ENCODE data around the gene CD14.
"Not testable (repeated sequence)": the region's sequence is repeated elsewhere in the genome, so short reads cannot be mapped to it uniquely, and the experiment has no call there.

The CD14 gene

GRCh38 chr5:140633021-140633471 is at the start of gene CD14:
Gene CD14, minus strand, starts transcription at chr5:140633175. Its CDS starts 104 bp downstream, at chr5:140633071.
- DNase-seq = no peak

GRCh38 chr5:140678993-140679392 is 46.0 kb upstream of the CD14 start:
- no peak for DNase-seq

GRCh38 chr5:140677947-140678346 is 45.0 kb upstream of the CD14 start:
- no peak for DNase-seq

GRCh38 chr5:140674629-140675028 is 41.7 kb upstream of the CD14 start:
- no peak for DNase-seq

- DNase-seq = no peak
Observed at GRCh38 chr5:140674211-140674610, 41.2 kb upstream of the CD14 start.

GRCh38 chr5:140673187-140673976 is 40.4 kb upstream of the CD14 start, which contains the start of gene DND1:
Gene DND1, minus strand, starts transcription at chr5:140673576. Its CDS starts 34 bp downstream, at chr5:140673542.
- no peak for DNase-seq

DNA sequence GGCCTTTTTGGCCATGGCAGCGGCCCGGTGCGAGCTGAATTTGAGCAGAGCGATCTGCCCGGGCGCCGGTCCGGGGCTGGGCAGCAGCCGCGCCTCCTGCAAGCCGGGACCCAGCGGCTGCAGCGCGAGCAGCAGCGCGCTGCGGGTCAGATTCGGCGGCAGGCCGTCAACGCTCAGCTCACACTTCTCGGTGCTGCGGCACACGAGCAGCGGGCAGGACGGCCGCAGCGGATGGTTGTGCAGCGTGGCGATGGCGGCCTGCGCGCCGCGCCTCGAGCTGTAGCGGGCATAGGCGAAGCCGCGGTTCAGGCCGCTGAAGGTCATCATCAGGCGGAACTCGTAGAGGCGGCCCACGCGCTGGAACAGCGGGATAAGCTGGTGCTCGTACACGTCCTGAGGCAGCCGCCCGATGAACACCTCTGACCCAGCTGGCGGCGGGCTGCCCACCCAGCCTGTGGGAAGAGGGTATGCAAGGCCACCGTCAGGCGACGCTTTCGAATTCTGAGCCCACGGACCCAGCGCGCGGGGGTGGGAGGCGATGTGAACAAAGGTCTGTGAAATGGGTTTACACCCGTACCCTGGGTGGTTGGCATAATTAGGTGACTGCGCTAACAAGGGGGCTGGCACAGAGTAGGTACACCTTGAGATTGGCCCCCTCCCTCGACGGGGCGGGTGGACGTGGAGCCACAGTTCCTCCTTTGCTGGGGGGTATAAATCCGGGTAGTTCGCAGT is 39.6 kb upstream of the CD14 start:
- DNase-seq = peak; percentile 15

DNA sequence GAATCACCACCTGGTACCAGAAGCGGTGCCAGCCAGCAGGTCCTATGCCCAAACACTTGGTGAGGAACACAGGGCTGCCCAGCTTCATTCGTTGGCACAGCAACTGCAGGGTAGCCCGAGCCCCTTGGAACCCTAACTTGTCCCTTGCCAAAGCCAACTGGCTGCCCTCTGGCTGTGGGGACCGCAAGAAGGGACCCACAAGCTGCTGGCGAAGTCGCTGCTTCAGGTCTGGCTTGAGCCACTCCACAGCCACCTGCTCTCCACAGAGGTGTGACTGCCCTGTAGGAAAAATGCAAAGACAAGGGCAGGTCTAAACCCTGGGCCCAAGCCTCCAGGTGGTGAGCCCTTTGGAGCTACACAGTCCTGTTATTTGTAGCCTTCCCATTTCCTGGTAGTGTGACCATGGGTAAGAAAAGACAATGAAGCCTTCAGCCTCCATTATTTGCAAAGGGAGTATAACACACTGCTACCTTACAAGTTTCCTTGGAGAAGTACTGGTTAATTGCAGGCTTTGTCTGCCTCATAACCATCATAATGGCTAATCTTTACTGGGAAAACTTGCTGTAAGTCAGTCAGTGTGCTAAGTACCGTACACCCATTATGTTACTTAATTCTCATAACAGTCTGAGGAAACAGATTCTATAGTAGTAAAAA is 38.6 kb upstream of the CD14 start:
- no peak for DNase-seq

DNA sequence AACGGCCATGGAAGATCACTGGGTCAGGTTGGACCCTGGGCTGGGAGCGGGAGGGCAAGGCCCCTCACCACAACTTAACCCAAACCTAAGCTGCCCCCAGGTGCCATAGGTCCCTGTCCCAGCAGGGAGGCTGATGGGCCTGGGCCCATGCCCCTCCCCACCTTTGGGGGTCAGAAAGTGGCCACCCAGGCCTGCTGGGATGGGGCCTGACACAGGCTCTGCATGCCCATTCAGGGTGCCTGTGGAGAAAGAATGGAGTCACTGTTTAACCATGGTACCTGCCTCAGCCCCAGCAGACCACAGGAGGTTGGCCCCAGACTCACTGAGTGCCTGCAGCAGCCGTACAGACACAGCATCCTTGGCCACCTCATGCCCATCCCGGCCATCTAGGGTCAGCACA is 38.1 kb upstream of the CD14 start:
- not testable (repeated sequence) for DNase-seq

DNA sequence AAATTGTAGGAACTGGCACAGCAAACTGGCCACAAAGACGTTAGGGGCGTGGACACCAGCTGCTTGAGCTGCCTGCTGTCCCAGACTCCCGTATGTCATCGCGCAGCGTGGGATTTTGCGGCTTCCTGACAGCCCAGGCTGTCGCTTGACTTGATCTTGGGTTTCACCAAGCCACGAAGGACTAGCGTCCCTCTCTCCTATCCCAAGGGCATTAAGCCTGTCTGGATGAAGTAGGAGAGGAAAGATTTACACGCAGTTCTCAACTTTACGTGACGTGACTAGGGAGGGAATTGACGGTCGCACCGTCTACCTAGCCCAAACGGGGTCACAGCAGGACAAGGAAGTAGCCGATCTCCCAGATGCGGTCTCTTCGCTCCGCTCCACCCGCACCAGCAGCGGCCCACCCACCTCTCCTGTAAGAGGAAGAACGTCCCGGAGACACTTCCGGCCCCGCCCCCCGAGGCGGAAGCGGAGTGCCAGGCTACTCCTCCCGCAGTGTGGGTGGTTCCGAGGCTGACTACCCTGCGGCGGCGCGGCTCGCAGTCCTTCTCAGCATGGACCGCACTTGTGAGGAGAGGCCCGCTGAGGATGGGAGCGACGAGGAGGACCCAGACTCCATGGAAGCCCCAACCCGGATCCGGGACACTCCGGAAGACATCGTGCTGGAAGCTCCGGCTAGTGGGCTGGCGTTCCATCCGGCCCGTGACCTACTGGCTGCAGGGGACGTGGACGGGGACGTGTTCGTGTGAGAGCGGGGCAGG is 31.6 kb upstream of the CD14 start, which contains the start of gene WDR55:
WDR55 (plus strand) TSS at position 546 of the 761 bp plus-strand sequence; CDS start at position 555, 9 bp downstream.
- DNase-seq = peak; percentile 96

- no peak for DNase-seq
Observed at GRCh38 chr5:140664030-140664358, 31.0 kb upstream of the CD14 start.

GRCh38 chr5:140660371-140660770 is 27.4 kb upstream of the CD14 start:
- DNase-seq = not testable (repeated sequence)

- no peak for DNase-seq
Observed at GRCh38 chr5:140658870-140659269, 25.9 kb upstream of the CD14 start.

DNA sequence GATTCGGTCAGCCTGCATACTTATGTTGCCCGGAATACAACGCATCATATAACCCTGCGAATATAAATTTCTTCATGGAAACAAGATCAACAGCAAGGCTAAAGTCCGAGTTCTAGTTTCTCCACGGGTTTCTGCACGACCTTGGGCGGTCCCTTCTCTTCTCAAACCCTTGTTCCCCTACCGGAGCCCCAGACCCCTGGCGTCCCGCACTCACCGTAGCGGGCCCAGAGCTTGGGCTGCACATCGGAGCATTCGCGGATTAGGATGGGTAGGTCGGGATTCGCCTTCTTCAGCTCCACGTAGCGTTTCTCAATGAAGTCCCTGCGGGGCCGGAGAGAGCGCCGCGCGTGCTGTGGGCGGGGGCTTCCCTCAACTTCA is 14.1 kb upstream of the CD14 start:
- DNase-seq = no peak

DNA sequence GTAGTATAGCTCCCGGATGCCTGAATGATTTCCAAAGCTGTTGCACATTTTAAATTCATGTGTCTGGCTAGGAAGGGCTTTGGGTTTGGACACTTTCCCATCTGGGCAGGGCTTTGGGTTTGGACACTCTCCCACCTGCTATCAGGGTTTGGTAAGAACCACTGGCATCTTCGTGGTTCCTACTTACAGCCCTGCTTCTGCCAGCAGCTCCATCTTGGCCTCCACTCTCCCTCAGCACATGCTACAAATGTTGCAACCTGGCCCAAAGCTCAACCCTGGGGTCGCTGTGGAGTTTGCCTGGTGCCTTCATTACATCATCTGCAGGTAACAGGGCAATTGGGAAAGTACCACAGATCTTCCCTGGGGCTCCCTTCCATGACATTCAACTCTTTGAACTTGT is 9.7 kb upstream of the CD14 start:
- DNase-seq = no peak

DNA sequence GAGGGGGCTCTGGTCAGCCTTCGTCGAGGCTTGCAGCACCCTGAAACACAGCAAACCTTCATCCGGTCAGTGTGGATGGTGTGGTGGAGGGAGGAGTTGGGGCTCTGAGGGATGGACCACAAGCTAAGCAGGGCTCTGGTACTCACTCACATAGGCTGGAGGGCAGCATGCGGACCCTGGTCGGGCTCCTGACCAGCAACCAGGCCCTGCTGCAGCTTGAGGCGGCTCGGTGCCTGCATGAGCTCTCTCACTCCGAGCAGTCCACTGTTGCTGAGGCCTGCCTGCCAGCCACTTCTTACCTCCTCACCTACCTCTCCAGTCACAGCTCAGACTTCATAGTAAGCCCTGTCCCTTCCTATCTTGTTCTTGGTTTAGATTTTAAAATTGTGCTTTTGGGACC is 8.7 kb upstream of the CD14 start:
- DNase-seq = no peak

DNA sequence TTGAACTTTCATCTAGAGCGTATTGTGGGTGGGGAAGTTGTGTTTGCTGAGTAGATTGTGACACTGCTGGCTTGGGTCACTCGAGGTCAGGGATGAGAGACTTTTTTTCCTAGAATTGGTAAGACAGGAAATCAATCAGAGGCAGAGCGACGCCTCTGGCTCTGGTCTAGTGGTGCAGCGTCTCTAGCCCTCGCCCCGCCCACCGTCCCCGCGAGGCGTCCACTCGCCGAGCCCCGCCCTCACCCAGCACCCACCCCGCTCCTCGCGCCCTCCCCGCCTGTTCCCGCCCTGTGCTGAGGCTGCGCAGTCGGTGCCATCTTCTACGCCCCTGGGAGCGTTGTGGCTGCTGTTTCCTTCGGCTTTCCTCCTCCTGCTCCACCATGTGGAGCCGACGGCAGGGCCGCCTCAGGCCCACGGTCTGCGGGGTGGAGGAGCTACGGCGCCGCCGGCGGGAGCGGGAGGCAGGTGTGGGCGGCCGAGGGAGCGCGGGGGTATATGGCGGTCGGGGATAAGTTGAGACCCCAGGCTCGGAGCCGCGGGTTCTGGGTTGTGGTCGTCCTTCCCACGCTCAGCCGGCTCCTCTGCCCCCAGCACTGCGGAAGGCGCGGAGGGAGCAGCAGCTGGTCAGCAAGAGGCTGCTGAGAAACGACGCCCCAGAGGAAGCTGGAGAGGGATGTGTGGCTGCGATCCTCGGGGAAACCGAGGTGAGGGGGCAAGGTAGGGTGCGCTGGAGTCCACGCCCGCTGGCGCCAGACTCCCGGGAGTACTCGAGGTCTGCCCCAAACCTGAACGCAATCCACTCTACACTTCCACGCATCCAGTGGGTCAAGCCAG is 6.4 kb upstream of the CD14 start, which contains the start of gene TMCO6:
TMCO6 (plus strand) TSS at position 304 of the 834 bp plus-strand sequence; CDS start at position 381, 77 bp downstream.
- peak; percentile 98 for DNase-seq

- DNase-seq = not testable (repeated sequence)
Observed at GRCh38 chr5:140638898-140639147, 5.8 kb upstream of the CD14 start.

DNA sequence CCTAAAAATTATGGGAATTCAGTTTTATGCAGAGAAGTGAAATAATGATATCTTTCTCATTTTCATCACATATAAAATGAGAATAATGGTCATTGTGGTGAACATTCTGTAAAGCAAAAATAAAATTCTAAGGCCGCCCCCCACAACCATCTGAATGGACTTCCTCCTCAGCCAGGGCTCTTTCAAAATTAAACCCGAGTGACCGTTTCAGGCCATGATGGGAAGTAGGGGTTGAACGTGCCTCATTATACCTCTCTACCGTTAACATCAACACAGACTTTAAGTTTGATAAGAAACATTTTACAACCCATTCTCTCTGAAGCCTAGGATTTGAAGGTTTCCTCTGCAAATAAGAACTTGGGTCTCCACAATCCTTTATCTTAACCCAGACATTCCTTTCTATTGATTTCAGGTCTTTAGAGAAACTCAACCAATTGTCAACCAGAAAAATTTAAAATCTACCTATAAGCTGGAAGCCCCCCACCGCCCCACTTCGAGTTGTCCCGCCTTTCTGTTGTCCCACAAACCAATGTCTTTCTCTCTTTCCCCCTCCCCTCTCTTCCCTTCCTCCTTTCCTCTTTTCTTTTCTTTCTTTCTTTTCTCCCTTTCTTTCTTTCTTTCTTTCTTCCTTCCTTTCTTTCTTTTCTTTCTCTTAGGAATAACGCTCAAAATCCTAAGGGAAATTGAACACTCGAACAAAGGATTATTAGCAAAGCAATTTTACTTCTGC is 4.6 kb upstream of the CD14 start:
- DNase-seq = no peak

DNA sequence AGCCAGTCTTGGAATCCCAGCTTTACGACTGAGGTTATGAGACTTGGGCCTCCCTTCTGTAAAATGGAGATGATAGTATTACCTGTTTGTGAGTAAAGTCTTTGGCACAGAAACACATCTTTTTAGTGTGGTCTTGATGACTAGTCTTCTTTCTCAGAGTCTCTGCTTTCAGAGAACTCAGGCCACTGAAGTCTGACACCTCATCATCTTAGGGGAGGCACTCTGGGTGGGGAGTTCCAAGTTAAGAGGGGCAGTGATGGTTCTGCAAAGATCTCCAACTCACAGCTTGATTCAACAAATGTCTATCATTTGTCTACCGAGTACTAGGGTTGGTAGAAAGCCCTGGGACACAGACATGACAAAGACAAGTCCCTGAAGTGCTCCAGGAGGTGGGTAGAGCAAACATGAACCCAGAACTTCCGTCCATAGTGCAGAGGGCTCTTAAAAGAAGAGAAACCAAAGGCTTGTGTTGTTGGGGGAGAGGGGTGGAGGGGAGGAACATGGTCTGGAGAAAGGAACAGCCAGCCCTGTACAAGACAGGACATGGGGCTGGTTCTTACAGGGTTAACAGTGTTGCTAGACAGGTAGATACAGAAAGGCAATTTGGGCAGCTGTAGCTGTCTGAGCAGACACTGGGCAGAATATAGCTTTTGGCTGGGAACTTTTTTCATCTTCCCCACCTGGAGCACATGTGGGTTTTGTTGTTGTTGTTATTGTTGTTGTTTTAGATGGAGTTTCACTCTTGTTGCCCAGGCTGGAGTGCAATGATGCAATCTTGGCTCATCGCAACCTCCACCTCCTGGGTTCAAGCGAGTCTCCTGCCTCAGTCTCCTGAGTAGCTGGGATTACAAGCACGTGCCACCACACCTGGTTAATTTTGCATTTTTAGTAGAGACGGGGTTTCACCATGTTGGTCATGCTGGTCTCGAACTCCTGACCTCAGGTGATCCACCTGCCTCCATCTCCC is 2.6 kb upstream of the CD14 start:
- DNase-seq = no peak

All from stimulated activated CD4-positive, alpha-beta T cell treated with anti-CD3 and anti-CD28 coated beads, Interleukin-4, amount 100 ng/mL, for 1 hour (primary cell).